ENCODE results near the gene RREB1. TPM values are rescaled to one million over a fixed set of nuclear protein-coding genes. Genes with fewer than 3 reads are reported as not detected.
"Not testable (repeated sequence)": the region's sequence is repeated elsewhere in the genome, so short reads cannot be mapped to it uniquely, and the experiment has no call there.

Gene RREB1
- total RNA-seq, 1 donor from 2014 or later, result 67.7 TPM

DNA sequence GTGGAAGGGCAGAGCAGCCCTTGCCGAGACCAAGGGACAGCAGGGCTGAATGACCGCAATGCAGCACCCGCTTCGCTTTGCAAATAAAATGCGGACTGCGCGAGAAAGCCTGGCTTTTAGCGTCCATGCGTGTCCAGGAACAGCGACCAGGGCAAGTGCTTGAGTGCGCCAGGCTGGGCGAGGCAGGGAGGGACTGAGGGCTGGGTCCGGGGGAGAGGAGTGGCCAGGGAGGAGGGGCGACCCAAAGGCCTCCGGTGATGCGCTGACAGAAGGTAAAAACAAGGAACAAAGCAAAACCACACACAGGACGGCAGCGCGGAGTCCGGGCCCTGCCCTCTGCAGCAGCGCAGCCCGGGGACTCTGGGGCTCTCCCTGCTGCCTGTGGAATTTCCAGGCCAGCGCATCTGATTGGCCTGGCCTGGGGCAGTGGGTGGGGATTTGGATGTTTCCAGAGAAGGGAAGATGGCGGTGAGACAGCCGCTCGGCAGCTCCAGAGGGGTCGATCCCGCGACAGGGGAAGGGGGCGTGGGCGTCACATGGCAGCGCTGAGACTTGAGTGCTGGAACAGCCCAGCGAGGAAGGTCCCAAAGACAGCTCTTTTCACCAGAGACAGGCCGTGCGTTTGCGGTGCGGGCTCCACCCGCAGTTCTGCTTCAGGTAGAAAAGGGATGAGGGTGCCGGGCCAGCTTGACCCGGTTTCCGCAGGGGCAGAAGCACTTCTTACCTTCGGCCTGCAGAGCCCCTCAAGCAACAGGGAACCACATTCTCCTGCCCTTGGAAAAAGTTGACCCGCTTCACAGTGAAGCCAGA is 153.5 kb downstream of the RREB1 start:
- Mint-ChIP-seq H3K36me3 (ENCODE audit: low read depth) (no peaks in the 10 kb centered on the region), H3K4me1 (peaks cover 34% of the 10 kb centered on the region), H3K9me3 (no peaks in the 10 kb centered on the region), H3K27me3 (peaks cover 5% of the 10 kb centered on the region), H3K27ac (peak overlapping the region; percentile 12), H3K4me3 (peak overlapping the region; percentile 90)
- ATAC-seq (ENCODE audit: low read depth), result peak; percentile 91
- ChIA-PET POLR2A (interaction anchor here (1.1 kb wide), 1 partner anchor 128 kb away, joined by 3 read pairs; the partner anchor contains the start of genes CAGE1 and RIOK1), CTCF (interaction anchor here (2.7 kb wide), 1 partner anchor 15 kb away, joined by 11 read pairs; no protein-coding TSS in a partner anchor)
- intact Hi-C loops (cut with micrococcal nuclease), result no loop called here
- TF ChIP-seq, protein P1, sequence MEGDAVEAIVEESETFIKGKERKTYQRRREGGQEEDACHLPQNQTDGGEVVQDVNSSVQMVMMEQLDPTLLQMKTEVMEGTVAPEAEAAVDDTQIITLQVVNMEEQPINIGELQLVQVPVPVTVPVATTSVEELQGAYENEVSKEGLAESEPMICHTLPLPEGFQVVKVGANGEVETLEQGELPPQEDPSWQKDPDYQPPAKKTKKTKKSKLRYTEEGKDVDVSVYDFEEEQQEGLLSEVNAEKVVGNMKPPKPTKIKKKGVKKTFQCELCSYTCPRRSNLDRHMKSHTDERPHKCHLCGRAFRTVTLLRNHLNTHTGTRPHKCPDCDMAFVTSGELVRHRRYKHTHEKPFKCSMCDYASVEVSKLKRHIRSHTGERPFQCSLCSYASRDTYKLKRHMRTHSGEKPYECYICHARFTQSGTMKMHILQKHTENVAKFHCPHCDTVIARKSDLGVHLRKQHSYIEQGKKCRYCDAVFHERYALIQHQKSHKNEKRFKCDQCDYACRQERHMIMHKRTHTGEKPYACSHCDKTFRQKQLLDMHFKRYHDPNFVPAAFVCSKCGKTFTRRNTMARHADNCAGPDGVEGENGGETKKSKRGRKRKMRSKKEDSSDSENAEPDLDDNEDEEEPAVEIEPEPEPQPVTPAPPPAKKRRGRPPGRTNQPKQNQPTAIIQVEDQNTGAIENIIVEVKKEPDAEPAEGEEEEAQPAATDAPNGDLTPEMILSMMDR (IDR thresholded peaks at IDR 0.05), result no peak
- DNase-seq, result peak; percentile 36

DNA sequence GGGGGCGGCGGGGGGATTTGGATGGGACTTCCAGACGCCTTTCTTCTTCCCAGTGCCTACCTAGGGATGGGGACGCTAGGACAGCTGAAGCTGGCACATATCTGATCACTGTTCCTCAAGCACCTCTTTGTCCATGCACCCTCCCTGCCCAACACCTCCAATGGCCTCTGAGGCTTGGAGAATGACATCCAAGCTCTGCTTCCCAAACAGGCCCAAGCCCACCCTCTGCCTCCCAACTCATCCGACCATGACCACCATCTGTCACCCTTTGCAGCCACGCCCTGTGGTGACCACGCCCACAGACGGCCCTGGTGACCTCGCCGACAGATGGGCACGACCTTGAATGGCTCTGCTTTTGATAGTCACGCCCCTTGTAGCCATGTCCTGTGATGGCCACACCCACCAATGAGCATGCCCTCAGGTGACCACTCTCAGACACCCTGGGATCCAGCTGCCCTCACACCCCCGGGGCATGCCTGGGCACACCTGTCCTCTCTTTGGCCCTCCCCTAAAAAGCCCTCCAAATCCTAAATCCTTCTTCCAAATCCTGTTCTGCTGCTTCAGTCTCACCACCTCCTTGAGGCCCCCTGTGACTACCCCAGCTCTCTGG is 154.2 kb downstream of the RREB1 start:
- TF ChIP-seq, protein P1 (IDR thresholded peaks at IDR 0.05), result no peak
- Mint-ChIP-seq H3K27ac (no peak overlapping the region), H3K4me3 (peak overlapping the region; percentile 90), H3K9me3 (no peaks in the 10 kb centered on the region), H3K4me1 (peaks cover 34% of the 10 kb centered on the region), H3K36me3 (ENCODE audit: low read depth) (no peaks in the 10 kb centered on the region), H3K27me3 (peaks cover 5% of the 10 kb centered on the region)
- ChIA-PET CTCF (interaction anchor here (2.7 kb wide), 1 partner anchor 14 kb away, joined by 11 read pairs; no protein-coding TSS in a partner anchor), POLR2A (interaction anchor here (0.9 to 1.1 kb wide), 2 partner anchors 16 to 128 kb away, joined by 3 to 4 read pairs; partner anchors contain the start of genes CAGE1 and RIOK1)
- DNase-seq (no peak), ATAC-seq (ENCODE audit: low read depth) (no peak)
- intact Hi-C loops (cut with micrococcal nuclease), result no loop called here

GRCh38 chr6:7262746-7263518 is 155.2 kb downstream of the RREB1 start:
- H3K4me1 Mint-ChIP-seq, result peaks cover 34% of the 10 kb centered on the region
- ChIA-PET POLR2A (interaction anchor here (0.7 to 0.9 kb wide), 2 partner anchors 15 to 512 kb away, joined by 4 to 9 read pairs; no protein-coding TSS in a partner anchor), CTCF (interaction anchor here (2.7 kb wide), 1 partner anchor 13 kb away, joined by 11 read pairs; no protein-coding TSS in a partner anchor)
- no peaks in the 10 kb centered on the region for H3K36me3 Mint-ChIP-seq (ENCODE audit: low read depth)
- intact Hi-C loops (cut with micrococcal nuclease), result no loop called here
- no peaks in the 10 kb centered on the region for H3K9me3 Mint-ChIP-seq
- no peak overlapping the region for H3K27ac Mint-ChIP-seq
- DNase-seq (no peak), ATAC-seq (ENCODE audit: low read depth) (no peak)
- TF ChIP-seq, protein P1 (IDR thresholded peaks at IDR 0.05), result no peak
- no peak overlapping the region for H3K4me3 Mint-ChIP-seq
- peaks cover 5% of the 10 kb centered on the region for H3K27me3 Mint-ChIP-seq

DNA sequence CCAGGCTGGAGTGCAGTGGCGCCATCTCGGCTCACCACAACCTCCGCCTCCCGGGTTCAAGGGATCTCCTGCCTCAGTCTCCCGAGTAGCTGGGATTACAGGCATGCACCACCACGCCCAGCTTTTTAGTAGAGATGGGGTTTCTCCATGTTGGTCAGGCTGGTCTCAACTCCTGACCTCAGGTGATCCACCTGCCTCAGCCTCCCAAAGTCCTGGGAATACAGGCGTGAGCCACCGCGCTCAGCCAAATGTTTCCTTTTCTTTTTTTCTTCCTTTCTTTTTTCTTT is 155.7 kb downstream of the RREB1 start:
- H3K4me1 Mint-ChIP-seq, result peaks cover 29% of the 10 kb centered on the region
- H3K27me3 Mint-ChIP-seq; H3K4me3 Mint-ChIP-seq; H3K36me3 Mint-ChIP-seq (ENCODE audit: low read depth); H3K27ac Mint-ChIP-seq; H3K9me3 Mint-ChIP-seq; CTCF ChIA-PET; ATAC-seq (ENCODE audit: low read depth); intact Hi-C loops (cut with micrococcal nuclease); DNase-seq: not testable (repeated sequence)
- POLR2A ChIA-PET, result interaction anchor here (0.7 kb wide), 1 partner anchor 512 kb away, joined by 9 read pairs; no protein-coding TSS in a partner anchor

DNA sequence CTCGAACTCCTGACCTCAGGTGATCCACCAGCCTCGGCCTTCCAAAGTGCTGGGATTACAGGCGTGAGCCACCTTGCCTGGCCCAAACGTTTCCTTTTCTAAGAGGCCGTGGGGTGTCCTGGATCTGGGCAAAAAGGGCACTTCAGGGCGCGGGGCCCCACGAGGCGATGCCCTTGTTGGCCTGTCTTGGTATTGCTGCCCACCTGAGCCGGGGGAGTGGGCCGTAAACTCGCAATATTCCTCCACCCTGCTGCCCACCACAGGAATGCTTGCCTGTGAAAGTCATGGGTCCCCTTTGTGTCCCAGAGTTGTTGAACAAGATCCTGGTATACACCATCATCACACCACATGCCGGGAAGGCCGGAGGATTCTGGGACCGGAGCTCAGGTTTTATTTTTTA is 156.3 kb downstream of the RREB1 start:
- POLR2A ChIA-PET, result no interaction called here
- Mint-ChIP-seq H3K27me3 (peaks cover 7% of the 10 kb centered on the region), H3K36me3 (ENCODE audit: low read depth) (no peaks in the 10 kb centered on the region), H3K4me1 (peaks cover 29% of the 10 kb centered on the region), H3K9me3 (no peaks in the 10 kb centered on the region), H3K27ac (no peak overlapping the region), H3K4me3 (no peak overlapping the region)
- TF ChIP-seq, protein P1 (IDR thresholded peaks at IDR 0.05), result no peak
- intact Hi-C loops (cut with micrococcal nuclease), result no loop called here
- no peak for DNase-seq
- no peak for ATAC-seq (ENCODE audit: low read depth)
- CTCF ChIA-PET, result no interaction called here
